Measurements from ENCODE around the gene MED12L.
"Not testable (repeated sequence)": the region's sequence is repeated elsewhere in the genome, so short reads cannot be mapped to it uniquely, and the experiment has no call there.

Gene MED12L

GRCh38 chr3:151234825-151235224 is 149.4 kb downstream of the MED12L start:
- H3K36me3 ChIP-seq (ENCODE audit: control insufficient read depth in 1 of 2, insufficient read depth in 2 of 2, low read length in 2 of 2), result no peaks in the 10 kb centered on the region
- no peak overlapping the region for H3K4me3 ChIP-seq (ENCODE audit: low read depth in 1 of 2, low read length in 2 of 2)
- no peak overlapping the region for H3K27ac ChIP-seq (ENCODE audit: low read length)
- H3K4me1 ChIP-seq (ENCODE audit: control insufficient read depth in 1 of 2, insufficient read depth in 2 of 2, low read length in 2 of 2), result peaks cover 4 to 26% of the 10 kb centered on the region in 2 donors
- H3K9me3 ChIP-seq (ENCODE audit: control insufficient read depth in 1 of 2, low read length in 2 of 2), result no peaks in the 10 kb centered on the region
- H3K27me3 ChIP-seq (ENCODE audit: low read depth, low read length), result no peaks in the 10 kb centered on the region

GRCh38 chr3:151236316-151236715 is 150.9 kb downstream of the MED12L start:
- Histone ChIP-seq H3K9me3 (ENCODE audit: control insufficient read depth in 1 of 2, low read length in 2 of 2) (no peaks in the 10 kb centered on the region), H3K27me3 (ENCODE audit: low read depth, low read length) (no peaks in the 10 kb centered on the region), H3K4me3 (ENCODE audit: low read depth in 1 of 2, low read length in 2 of 2) (no peak overlapping the region), H3K27ac (ENCODE audit: low read length) (no peak overlapping the region), H3K36me3 (ENCODE audit: control insufficient read depth in 1 of 2, insufficient read depth in 2 of 2, low read length in 2 of 2) (no peaks in the 10 kb centered on the region), H3K4me1 (ENCODE audit: control insufficient read depth in 1 of 2, insufficient read depth in 2 of 2, low read length in 2 of 2) (peaks cover 0 to 17% of the 10 kb centered on the region in 2 donors)

- H3K27me3 ChIP-seq (ENCODE audit: low read depth, low read length), result no peaks in the 10 kb centered on the region
- no peak overlapping the region for H3K27ac ChIP-seq (ENCODE audit: low read length)
- peaks cover 0 to 17% of the 10 kb centered on the region in 2 donors for H3K4me1 ChIP-seq (ENCODE audit: control insufficient read depth in 1 of 2, insufficient read depth in 2 of 2, low read length in 2 of 2)
- H3K4me3 ChIP-seq (ENCODE audit: low read depth in 1 of 2, low read length in 2 of 2), result no peak overlapping the region
- no peaks in the 10 kb centered on the region for H3K36me3 ChIP-seq (ENCODE audit: control insufficient read depth in 1 of 2, insufficient read depth in 2 of 2, low read length in 2 of 2)
- H3K9me3 ChIP-seq (ENCODE audit: control insufficient read depth in 1 of 2, low read length in 2 of 2), result no peaks in the 10 kb centered on the region
Observed at GRCh38 chr3:151236736-151237135, 151.3 kb downstream of the MED12L start.

- not testable (repeated sequence) for H3K4me3 ChIP-seq (ENCODE audit: low read depth in 1 of 2, low read length in 2 of 2); H3K4me1 ChIP-seq (ENCODE audit: control insufficient read depth in 1 of 2, insufficient read depth in 2 of 2, low read length in 2 of 2)
Observed at GRCh38 chr3:151242006-151242405, 156.5 kb downstream of the MED12L start.

GRCh38 chr3:151248772-151249337 is 163.4 kb downstream of the MED12L start:
- H3K4me1 ChIP-seq (ENCODE audit: control insufficient read depth in 1 of 2, insufficient read depth in 2 of 2, low read length in 2 of 2), result no peaks in the 10 kb centered on the region
- H3K27me3 ChIP-seq (ENCODE audit: low read depth, low read length), result no peaks in the 10 kb centered on the region
- H3K4me3 ChIP-seq (ENCODE audit: low read depth in 1 of 2, low read length in 2 of 2), result peak overlapping the region in 1 of 2 donors; percentile 1
- H3K27ac ChIP-seq (ENCODE audit: low read length), result no peak overlapping the region
- H3K9me3 ChIP-seq (ENCODE audit: control insufficient read depth in 1 of 2, low read length in 2 of 2), result no peaks in the 10 kb centered on the region
- no peaks in the 10 kb centered on the region for H3K36me3 ChIP-seq (ENCODE audit: control insufficient read depth in 1 of 2, insufficient read depth in 2 of 2, low read length in 2 of 2)

More at GRCh38 chr3:151242006-151242405, 156.5 kb downstream of the MED12L start:
- not testable (repeated sequence) for H3K27me3 ChIP-seq (ENCODE audit: low read depth, low read length); H3K9me3 ChIP-seq (ENCODE audit: control insufficient read depth in 1 of 2, low read length in 2 of 2); H3K27ac ChIP-seq (ENCODE audit: low read length); H3K36me3 ChIP-seq (ENCODE audit: control insufficient read depth in 1 of 2, insufficient read depth in 2 of 2, low read length in 2 of 2)

- H3K36me3 ChIP-seq (ENCODE audit: control insufficient read depth in 1 of 2, insufficient read depth in 2 of 2, low read length in 2 of 2), result no peaks in the 10 kb centered on the region
- H3K4me1 ChIP-seq (ENCODE audit: control insufficient read depth in 1 of 2, insufficient read depth in 2 of 2, low read length in 2 of 2), result peaks cover 12 to 17% of the 10 kb centered on the region in 2 donors
- H3K27ac ChIP-seq (ENCODE audit: low read length), result peak overlapping the region; percentile 28
- no peaks in the 10 kb centered on the region for H3K9me3 ChIP-seq (ENCODE audit: control insufficient read depth in 1 of 2, low read length in 2 of 2)
- no peak overlapping the region for H3K4me3 ChIP-seq (ENCODE audit: low read depth in 1 of 2, low read length in 2 of 2)
- no peaks in the 10 kb centered on the region for H3K27me3 ChIP-seq (ENCODE audit: low read depth, low read length)
Observed at GRCh38 chr3:151256749-151257148, 171.3 kb downstream of the MED12L start.

- H3K36me3 ChIP-seq (ENCODE audit: control insufficient read depth in 1 of 2, insufficient read depth in 2 of 2, low read length in 2 of 2), result no peaks in the 10 kb centered on the region
- no peak overlapping the region for H3K4me3 ChIP-seq (ENCODE audit: low read depth in 1 of 2, low read length in 2 of 2)
- no peaks in the 10 kb centered on the region for H3K9me3 ChIP-seq (ENCODE audit: control insufficient read depth in 1 of 2, low read length in 2 of 2)
- H3K4me1 ChIP-seq (ENCODE audit: control insufficient read depth in 1 of 2, insufficient read depth in 2 of 2, low read length in 2 of 2), result peaks cover 7 to 17% of the 10 kb centered on the region in 2 donors
- H3K27me3 ChIP-seq (ENCODE audit: low read depth, low read length), result no peaks in the 10 kb centered on the region
- H3K27ac ChIP-seq (ENCODE audit: low read length), result peak overlapping the region; percentile 61
Observed at GRCh38 chr3:151259664-151260063, 174.2 kb downstream of the MED12L start.

GRCh38 chr3:151262871-151263525 is 177.5 kb downstream of the MED12L start:
- H3K9me3 ChIP-seq (ENCODE audit: control insufficient read depth in 1 of 2, low read length in 2 of 2), result no peaks in the 10 kb centered on the region
- H3K4me1 ChIP-seq (ENCODE audit: control insufficient read depth in 1 of 2, insufficient read depth in 2 of 2, low read length in 2 of 2), result peaks cover 7 to 25% of the 10 kb centered on the region in 2 donors
- H3K36me3 ChIP-seq (ENCODE audit: control insufficient read depth in 1 of 2, insufficient read depth in 2 of 2, low read length in 2 of 2), result no peaks in the 10 kb centered on the region
- H3K4me3 ChIP-seq (ENCODE audit: low read depth in 1 of 2, low read length in 2 of 2), result no peak overlapping the region
- no peaks in the 10 kb centered on the region for H3K27me3 ChIP-seq (ENCODE audit: low read depth, low read length)
- peak overlapping the region; percentile 90 for H3K27ac ChIP-seq (ENCODE audit: low read length)

- no peak overlapping the region for H3K4me3 ChIP-seq (ENCODE audit: low read depth in 1 of 2, low read length in 2 of 2)
- H3K9me3 ChIP-seq (ENCODE audit: control insufficient read depth in 1 of 2, low read length in 2 of 2), result no peaks in the 10 kb centered on the region
- H3K4me1 ChIP-seq (ENCODE audit: control insufficient read depth in 1 of 2, insufficient read depth in 2 of 2, low read length in 2 of 2), result peaks cover 0 to 22% of the 10 kb centered on the region in 2 donors
- H3K27ac ChIP-seq (ENCODE audit: low read length), result peak overlapping the region; percentile 90
- H3K27me3 ChIP-seq (ENCODE audit: low read depth, low read length), result no peaks in the 10 kb centered on the region
- no peaks in the 10 kb centered on the region for H3K36me3 ChIP-seq (ENCODE audit: control insufficient read depth in 1 of 2, insufficient read depth in 2 of 2, low read length in 2 of 2)
Observed at GRCh38 chr3:151264605-151265004, 179.1 kb downstream of the MED12L start.

- Histone ChIP-seq H3K36me3 (ENCODE audit: control insufficient read depth in 1 of 2, insufficient read depth in 2 of 2, low read length in 2 of 2) (no peaks in the 10 kb centered on the region), H3K4me1 (ENCODE audit: control insufficient read depth in 1 of 2, insufficient read depth in 2 of 2, low read length in 2 of 2) (peaks cover 3 to 22% of the 10 kb centered on the region in 2 donors), H3K27ac (ENCODE audit: low read length) (peak overlapping the region; percentile 90), H3K27me3 (ENCODE audit: low read depth, low read length) (no peaks in the 10 kb centered on the region), H3K9me3 (ENCODE audit: control insufficient read depth in 1 of 2, low read length in 2 of 2) (no peaks in the 10 kb centered on the region), H3K4me3 (ENCODE audit: low read depth in 1 of 2, low read length in 2 of 2) (no peak overlapping the region)
Observed at GRCh38 chr3:151265166-151265565, 179.7 kb downstream of the MED12L start.

- Histone ChIP-seq H3K27ac (ENCODE audit: low read length) (peak overlapping the region; percentile 90), H3K36me3 (ENCODE audit: control insufficient read depth in 1 of 2, insufficient read depth in 2 of 2, low read length in 2 of 2) (no peaks in the 10 kb centered on the region), H3K4me3 (ENCODE audit: low read depth in 1 of 2, low read length in 2 of 2) (no peak overlapping the region), H3K27me3 (ENCODE audit: low read depth, low read length) (no peaks in the 10 kb centered on the region), H3K9me3 (ENCODE audit: control insufficient read depth in 1 of 2, low read length in 2 of 2) (no peaks in the 10 kb centered on the region), H3K4me1 (ENCODE audit: control insufficient read depth in 1 of 2, insufficient read depth in 2 of 2, low read length in 2 of 2) (peaks cover 3 to 22% of the 10 kb centered on the region in 2 donors)
Observed at GRCh38 chr3:151265866-151266265, 180.4 kb downstream of the MED12L start.

- H3K4me1 ChIP-seq (ENCODE audit: control insufficient read depth in 1 of 2, insufficient read depth in 2 of 2, low read length in 2 of 2), result peaks cover 3 to 22% of the 10 kb centered on the region in 2 donors
- no peaks in the 10 kb centered on the region for H3K36me3 ChIP-seq (ENCODE audit: control insufficient read depth in 1 of 2, insufficient read depth in 2 of 2, low read length in 2 of 2)
- H3K27ac ChIP-seq (ENCODE audit: low read length), result peak overlapping the region; percentile 90
- H3K9me3 ChIP-seq (ENCODE audit: control insufficient read depth in 1 of 2, low read length in 2 of 2), result no peaks in the 10 kb centered on the region
- H3K4me3 ChIP-seq (ENCODE audit: low read depth in 1 of 2, low read length in 2 of 2), result no peak overlapping the region
- H3K27me3 ChIP-seq (ENCODE audit: low read depth, low read length), result no peaks in the 10 kb centered on the region
Observed at GRCh38 chr3:151267066-151267465, 181.6 kb downstream of the MED12L start.

Data from muscle layer of duodenum (tissue), 2 donors.